Lower leg skin (tissue), 4 donors: ENCODE measurements around the gene DGKB. TPM values are rescaled to one million over a fixed set of nuclear protein-coding genes. Genes with fewer than 3 reads are reported as not detected.

Source experiments
- DNase-seq, 2 donors: peaks; one replicate each; pipeline ENCODE4 v3.0.0-alpha.2; 2019; ENCODE audit warnings: low spot score in 2 of 2
- H3K4me3 ChIP-seq: fragments of 200-600 bp; sonication (generic); 2 replicates; pipeline ENCODE4 v1.5.1; 2017; ENCODE audit warnings: mild to moderate bottlenecking, low read depth; ENCODE audit not compliant: poor library complexity, severe bottlenecking
- CTCF ChIP-seq, 3 donors: fragments of 450-650 bp; IDR thresholded peaks; one replicate each; pipeline ENCODE4 v1.5.1; 2016; ENCODE audit warnings: antibody characterized with exemption in 3 of 3, mild to moderate bottlenecking in 3 of 3, moderate library complexity in 2 of 3
- POLR2A ChIP-seq, 2 donors: fragments of 450-650 bp; IDR thresholded peaks; one replicate each; pipeline ENCODE4 v1.6.1; 2016 to 2017; ENCODE audit warnings: antibody characterized with exemption in 2 of 2, mild to moderate bottlenecking in 1 of 2, moderate library complexity in 1 of 2
- WGBS, 2 donors: methylation state at CpG; one replicate each; pipeline ENCODE4 v1.1.5; 2018; 5-methylcytosine and 5-hydroxymethylcytosine counted together
- intact Hi-C: fragments of 100-400 bp; cut with DNase I; formaldehyde crosslinking; loops from one replicate; pipeline ENCODE4 v1.15.0; 2023; ENCODE audit warnings: low total_unique reads
- total RNA-seq, 4 donors: library from RNA; depleted of rRNA; stranded (reverse); fragments of >200 nt; gene quantifications; one replicate each; pipeline ENCODE4 v1.1.0, GENCODE V29; 2016

DGKB gene
- total RNA-seq, 4 donors from 2014 or later, result 0.05 to 0.58 TPM; not detected in 2

GRCh38 chr7:14688208-14688607, 214.3 kb downstream of the DGKB start:
- intact Hi-C loops, result no loop called here
- TF ChIP-seq POLR2A (IDR thresholded peaks at IDR 0.05), result no peak
- H3K4me3 ChIP-seq, result no peak overlapping the region
- no peak for DNase-seq
- WGBS, 2 donors, result 27 to 32% methylated on average over 3 of the region's 3 CpGs

GRCh38 chr7:14687777-14688176, 214.8 kb downstream of the DGKB start:
- 28 to 29% methylated on average over 3 of the region's 3 CpGs for WGBS, 2 donors
- H3K4me3 ChIP-seq, result no peak overlapping the region
- intact Hi-C loops, result no loop called here
- no peak for TF ChIP-seq CTCF (IDR thresholded peaks at IDR 0.05)
- no peak for TF ChIP-seq POLR2A (IDR thresholded peaks at IDR 0.05)
- no peak for DNase-seq

GRCh38 chr7:14687241-14687640, 215.3 kb downstream of the DGKB start:
- no peak overlapping the region for H3K4me3 ChIP-seq
- WGBS, 2 donors, result 76 to 84% methylated on average over 3 of the region's 3 CpGs
- intact Hi-C loops, result no loop called here
- TF ChIP-seq CTCF (IDR thresholded peaks at IDR 0.05) (no peak), POLR2A (IDR thresholded peaks at IDR 0.05) (no peak)
- DNase-seq, result no peak

GRCh38 chr7:14685167-14685566, 217.4 kb downstream of the DGKB start:
- 62 to 66% methylated on average over 7 of the region's 7 CpGs for WGBS, 2 donors
- no peak overlapping the region for H3K4me3 ChIP-seq
- no peak for DNase-seq
- intact Hi-C loops, result no loop called here
- TF ChIP-seq CTCF (IDR thresholded peaks at IDR 0.05) (no peak), POLR2A (IDR thresholded peaks at IDR 0.05) (no peak)

- intact Hi-C loops, result no loop called here
- no peak for DNase-seq
- H3K4me3 ChIP-seq, result no peak overlapping the region
- 82 to 87% methylated on average over 4 of the region's 4 CpGs for WGBS, 2 donors
- TF ChIP-seq CTCF (IDR thresholded peaks at IDR 0.05) (no peak), POLR2A (IDR thresholded peaks at IDR 0.05) (no peak)
Observed at GRCh38 chr7:14682910-14683465, 219.6 kb downstream of the DGKB start.

GRCh38 chr7:14676896-14677295, 225.7 kb downstream of the DGKB start:
- TF ChIP-seq CTCF (IDR thresholded peaks at IDR 0.05) (no peak), POLR2A (IDR thresholded peaks at IDR 0.05) (no peak)
- 63 to 70% methylated on average over 1 of the region's 1 CpG for WGBS, 2 donors
- intact Hi-C loops, result no loop called here

More at GRCh38 chr7:14676896-14677295, 225.7 kb downstream of the DGKB start:
- H3K4me3 ChIP-seq, result no peak overlapping the region
- no peak for DNase-seq
